NCI-H1092 treated with DMSO at 0.1 percent for 48 hours (cell line): Measurements from ENCODE around the gene FLNB.
"Not testable (repeated sequence)": the region's sequence is repeated elsewhere in the genome, so short reads cannot be mapped to it uniquely, and the experiment has no call there.

Source experiments
- DNase-seq: peaks from one replicate; lab custom pipeline; 2025; lab: John Stamatoyannopoulos, UW

Gene FLNB

GRCh38 chr3:58180940-58181587, 172.8 kb downstream of the FLNB start:
- DNase-seq = no peak

- DNase-seq = no peak
Observed at GRCh38 chr3:58183221-58183620, 175.0 kb downstream of the FLNB start.

- no peak for DNase-seq
Observed at GRCh38 chr3:58183891-58184290, 175.7 kb downstream of the FLNB start.

- DNase-seq = no peak
Observed at GRCh38 chr3:58184309-58184981, 176.2 kb downstream of the FLNB start.

- DNase-seq = no peak
Observed at GRCh38 chr3:58184982-58185360, 176.7 kb downstream of the FLNB start.

GRCh38 chr3:58188173-58188564, 179.9 kb downstream of the FLNB start:
- no peak for DNase-seq

GRCh38 chr3:58188921-58189451, 180.8 kb downstream of the FLNB start:
- DNase-seq = no peak

GRCh38 chr3:58189691-58190090, 181.5 kb downstream of the FLNB start:
- no peak for DNase-seq

- DNase-seq = no peak
Observed at GRCh38 chr3:58190291-58190690, 182.1 kb downstream of the FLNB start.

GRCh38 chr3:58190882-58191281, 182.7 kb downstream of the FLNB start:
- no peak for DNase-seq

- DNase-seq = no peak
Observed at GRCh38 chr3:58191361-58191991, 183.3 kb downstream of the FLNB start.

- DNase-seq = no peak
Observed at GRCh38 chr3:58192069-58192468, 183.8 kb downstream of the FLNB start.

- no peak for DNase-seq
Observed at GRCh38 chr3:58193682-58194407, 185.6 kb downstream of the FLNB start.

- no peak for DNase-seq
Observed at GRCh38 chr3:58197588-58197987, 189.4 kb downstream of the FLNB start.

GRCh38 chr3:58198362-58198761, 190.1 kb downstream of the FLNB start:
- no peak for DNase-seq

- no peak for DNase-seq
Observed at GRCh38 chr3:58198804-58199203, 190.6 kb downstream of the FLNB start.

- DNase-seq = no peak
Observed at GRCh38 chr3:58200121-58200709, 192.0 kb downstream of the FLNB start.

GRCh38 chr3:58200846-58201355, 192.7 kb downstream of the FLNB start:
- DNase-seq = no peak

GRCh38 chr3:58201451-58201850, 193.2 kb downstream of the FLNB start:
- DNase-seq = not testable (repeated sequence)

- no peak for DNase-seq
Observed at GRCh38 chr3:58202917-58203360, 194.7 kb downstream of the FLNB start.

- no peak for DNase-seq
Observed at GRCh38 chr3:58203541-58203940, 195.3 kb downstream of the FLNB start.

GRCh38 chr3:58204720-58205119, 196.5 kb downstream of the FLNB start:
- DNase-seq = no peak
